NCI-H2227 (cell line): ENCODE results near the gene P2RY13.

ENCODE experiments used
- DNase-seq: peaks from one replicate; lab custom pipeline; 2025; ENCODE audit not compliant: unreplicated experiment; lab: John Stamatoyannopoulos, UW

Gene P2RY13

DNA sequence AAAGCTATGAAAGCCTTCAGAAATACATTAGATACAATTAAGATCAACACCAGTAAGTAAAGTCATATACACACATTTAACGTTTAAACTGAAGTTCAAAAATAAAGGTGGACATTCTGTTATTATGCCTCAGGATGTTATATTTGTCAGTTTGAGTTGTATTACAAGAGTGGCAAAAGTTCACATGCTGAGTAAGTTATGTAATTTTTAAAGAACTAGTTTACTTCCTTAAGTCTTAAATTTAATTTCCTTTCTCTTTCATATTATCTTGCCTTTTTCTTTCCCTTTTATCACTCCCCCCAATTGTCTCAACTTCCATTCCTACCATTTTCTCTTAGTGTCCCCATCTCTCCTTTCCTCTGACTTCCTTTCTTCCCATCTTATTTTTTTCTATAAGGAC, 7.8 kb downstream of the P2RY13 start:
- no peak for DNase-seq

DNA sequence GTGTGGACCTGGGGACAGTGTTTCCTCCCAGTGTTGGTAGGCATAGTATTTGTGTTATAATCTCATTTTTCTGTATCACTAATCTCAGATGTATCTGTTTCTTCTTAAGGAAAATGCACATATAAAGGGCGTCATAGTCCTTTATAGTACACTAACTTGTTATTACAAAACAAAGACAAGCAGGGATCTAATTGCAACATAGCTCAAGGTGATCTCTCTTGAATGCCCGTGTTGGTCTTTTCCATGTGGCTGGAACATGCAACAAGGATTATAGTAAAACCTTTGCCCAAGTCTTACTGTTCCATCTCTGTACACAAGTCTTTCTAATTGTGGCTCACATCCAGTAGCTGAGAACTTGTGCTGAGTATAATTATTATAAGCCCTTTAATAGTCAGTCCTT, 9.2 kb downstream of the P2RY13 start:
- DNase-seq = no peak

GRCh38 chr3:151319628-151320027, 9.7 kb downstream of the P2RY13 start:
- DNase-seq = no peak

GRCh38 chr3:151318991-151319390, 10.4 kb downstream of the P2RY13 start:
- DNase-seq = no peak

DNA sequence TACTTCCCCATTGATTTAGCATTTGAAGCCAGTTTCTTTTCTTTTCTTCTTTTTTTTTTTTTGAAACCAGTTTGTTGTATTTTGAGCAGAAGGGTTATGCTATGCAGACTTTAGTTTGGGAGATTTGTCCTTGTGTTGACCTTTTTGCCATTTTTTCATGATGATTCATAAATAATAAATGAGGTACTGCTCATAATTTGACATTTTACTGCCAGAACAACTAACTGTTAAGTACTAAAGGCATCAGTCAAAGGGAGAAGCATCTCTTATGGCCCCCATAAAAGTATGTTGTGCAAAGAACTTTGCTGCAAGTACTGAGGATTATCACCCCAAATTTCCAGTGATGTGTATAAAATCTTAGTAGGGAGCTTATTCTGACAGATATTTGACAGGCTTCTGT, 11.0 kb downstream of the P2RY13 start:
- DNase-seq = no peak

- no peak for DNase-seq
These were observed 12.9 kb downstream of the P2RY13 start, which contains the start of gene GPR87 for GRCh38 chr3:151316267-151316991. GPR87 (minus strand) TSS chr3:151316820; CDS start chr3:151300100, 16,720 bp downstream.

DNA sequence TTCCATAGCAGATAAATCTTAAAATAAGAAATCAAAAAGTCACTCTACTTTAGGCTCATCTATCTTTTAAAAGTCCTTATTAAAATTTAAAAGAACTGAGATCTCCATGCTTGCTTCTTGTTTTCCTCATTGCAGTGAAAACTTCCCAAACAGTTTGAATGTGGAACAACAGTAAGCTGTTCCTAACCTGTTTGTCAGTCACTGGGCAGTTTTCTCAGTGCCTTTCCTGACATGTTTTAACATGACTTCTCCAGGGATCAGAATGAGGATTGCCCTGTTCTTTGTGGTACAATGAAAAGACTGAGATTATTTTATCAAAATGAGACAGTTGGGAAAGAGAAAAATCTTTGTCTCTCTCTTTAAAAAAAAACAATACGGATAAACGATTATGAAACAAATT, 13.5 kb downstream of the P2RY13 start:
- DNase-seq = no peak

GRCh38 chr3:151315136-151315535, 14.2 kb downstream of the P2RY13 start:
- DNase-seq = no peak

GRCh38 chr3:151314593-151314992, 14.8 kb downstream of the P2RY13 start:
- no peak for DNase-seq

GRCh38 chr3:151314137-151314536, 15.2 kb downstream of the P2RY13 start:
- no peak for DNase-seq

- DNase-seq = no peak
These were observed 16.4 kb downstream of the P2RY13 start for GRCh38 chr3:151312972-151313371.

- no peak for DNase-seq
These were observed 19.8 kb downstream of the P2RY13 start for GRCh38 chr3:151309566-151309965.

GRCh38 chr3:151307583-151308488, 21.5 kb downstream of the P2RY13 start:
- DNase-seq = no peak

- no peak for DNase-seq
These were observed 22.2 kb downstream of the P2RY13 start for GRCh38 chr3:151307131-151307530.

- no peak for DNase-seq
These were observed 23.1 kb downstream of the P2RY13 start for GRCh38 chr3:151306168-151306810.

DNA sequence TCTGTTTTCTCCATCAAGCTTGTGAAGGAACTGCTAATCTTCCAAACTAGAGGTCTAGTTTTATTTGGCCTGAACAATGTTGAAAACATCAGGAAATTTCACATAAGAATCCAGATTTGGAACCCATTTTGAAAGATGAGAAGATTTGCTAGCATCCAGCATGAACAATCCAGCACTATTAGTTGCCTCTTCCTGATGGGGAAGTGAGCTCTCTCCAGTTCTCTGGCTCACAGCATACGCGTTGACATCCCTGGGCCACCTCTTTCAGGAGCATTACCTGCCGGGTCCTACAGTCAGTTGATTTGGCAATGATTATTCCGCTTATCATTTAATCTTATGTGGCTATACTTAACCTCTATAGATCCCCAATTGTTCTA, 23.6 kb downstream of the P2RY13 start:
- no peak for DNase-seq

DNA sequence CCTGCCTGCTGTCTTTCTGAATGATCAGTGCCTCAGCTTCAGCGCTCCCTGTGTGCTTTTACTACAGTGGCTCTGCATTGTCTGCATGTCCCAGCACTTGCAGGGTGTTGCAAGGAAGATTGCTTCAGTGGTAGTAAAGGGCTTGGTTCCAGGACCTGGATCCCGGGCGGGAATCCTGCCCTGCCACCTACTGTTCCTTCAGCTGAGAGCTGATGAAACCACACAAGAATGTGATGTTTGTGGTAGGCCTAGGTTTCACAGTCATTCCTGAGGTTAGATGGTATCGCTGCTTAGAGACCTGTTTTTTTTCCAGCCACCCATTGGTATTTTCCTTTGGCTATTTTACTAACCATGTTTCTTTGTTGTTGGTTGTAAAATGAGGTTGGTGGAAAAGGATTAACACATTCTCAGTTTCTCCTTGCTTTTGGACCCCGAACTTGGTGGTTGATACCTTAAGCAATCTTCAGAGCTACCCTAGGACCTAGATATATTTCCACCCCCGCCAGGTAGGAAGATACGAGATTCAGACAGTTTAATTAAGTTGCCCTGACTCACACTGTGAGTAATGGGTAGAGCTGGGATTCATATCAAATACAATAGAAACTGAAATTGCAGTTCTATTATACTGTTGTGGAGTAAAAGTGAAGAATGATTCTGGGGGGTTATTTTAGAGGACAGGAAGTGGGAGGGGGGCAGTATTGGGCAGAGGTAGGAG, 24.1 kb downstream of the P2RY13 start:
- DNase-seq = no peak

GRCh38 chr3:151303751-151304150, 25.6 kb downstream of the P2RY13 start:
- DNase-seq = no peak

- no peak for DNase-seq
These were observed 27.6 kb downstream of the P2RY13 start for GRCh38 chr3:151301787-151302186.

DNA sequence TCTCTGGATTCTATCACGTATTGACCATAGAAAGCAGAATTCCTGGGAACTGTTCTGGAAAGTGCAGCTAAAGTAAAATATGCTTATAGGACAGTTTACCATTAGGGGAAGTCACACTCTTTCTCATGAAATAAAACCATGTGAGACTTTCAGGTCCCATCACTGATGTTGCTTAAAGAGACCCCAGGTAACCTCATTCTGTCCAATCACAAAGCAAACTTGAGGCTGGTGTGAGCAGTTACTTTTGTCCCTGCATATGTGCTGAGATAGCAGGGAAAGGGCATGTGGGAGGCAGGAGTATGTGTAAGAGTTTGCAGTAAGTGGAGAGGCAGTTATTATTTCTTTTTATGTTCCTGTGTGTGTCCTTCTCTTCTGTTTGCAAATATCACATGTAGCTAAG, 28.8 kb downstream of the P2RY13 start:
- DNase-seq = no peak

- DNase-seq = no peak
These were observed 30.3 kb downstream of the P2RY13 start for GRCh38 chr3:151299006-151299405.
